HepG2 (cell line): ENCODE data around the gene TBC1D20. TPM values are rescaled to one million over a fixed set of nuclear protein-coding genes. Genes with fewer than 3 reads are reported as not detected.
A peak's percentile ranks its signal among the peaks of the same experiment; 100 is the strongest.

ENCODE experiments used
- ARHGAP35 ChIP-seq: sonication (generic); formaldehyde crosslinking; IDR thresholded peaks from 2 replicates; pipeline ENCODE4 v1.9.0; 2022; ENCODE audit warnings: mild to moderate bottlenecking, inconsistent platforms, moderate library complexity, missing genetic modification reagents, borderline replicate concordance
- ATF1 ChIP-seq: IDR thresholded peaks from 2 replicates; pipeline ENCODE4 v1.6.1; 2016; ENCODE audit warnings: mild to moderate bottlenecking, control low read depth
- CBX2 ChIP-seq, 2 experiments: fragments of 200-600 bp in 1 of 2; sonication (generic); formaldehyde crosslinking in 1 of 2; IDR thresholded peaks; 2 replicates each; pipeline versions ENCODE4 v1.7.0 to v1.8.1; 2018 to 2022; ENCODE audit warnings: low read depth in 2 of 2, low read length in 1 of 2, mild to moderate bottlenecking in 1 of 2, missing genetic modification reagents in 1 of 2
- FIP1L1 ChIP-seq: fragments of 200-400 bp; formaldehyde crosslinking; IDR thresholded peaks from 2 replicates; pipeline ENCODE4 v1.6.1; 2018; ENCODE audit warnings: low read depth, mild to moderate bottlenecking, low read length, moderate library complexity, borderline replicate concordance; ENCODE audit not compliant: insufficient read depth
- FOXC1 ChIP-seq: sonication (generic); formaldehyde crosslinking; IDR thresholded peaks from 2 replicates; pipeline ENCODE4 v1.8.0; 2022; ENCODE audit warnings: mild to moderate bottlenecking, missing genetic modification reagents, borderline replicate concordance
- IKZF4 ChIP-seq: sonication (generic); formaldehyde crosslinking; IDR thresholded peaks from 2 replicates; pipeline ENCODE4 v1.5.1; 2020; ENCODE audit warnings: borderline replicate concordance, mild to moderate bottlenecking, low read depth, missing genetic modification reagents; ENCODE audit errors: not compliant biosample characterization
- IRF9 ChIP-seq: sonication (generic); formaldehyde crosslinking; IDR thresholded peaks from 2 replicates; pipeline ENCODE4 v1.8.0; 2022; ENCODE audit warnings: missing genetic modification reagents, mild to moderate bottlenecking, borderline replicate concordance
- JARID2 ChIP-seq: sonication (generic); formaldehyde crosslinking; IDR thresholded peaks from 2 replicates; pipeline ENCODE4 v1.8.1; 2023; ENCODE audit warnings: missing genetic modification reagents, inconsistent platforms; ENCODE audit not compliant: insufficient replicate concordance
- JDP2 ChIP-seq: sonication (generic); formaldehyde crosslinking; IDR thresholded peaks from 2 replicates; pipeline ENCODE4 v1.8.1; 2022; ENCODE audit warnings: missing genetic modification reagents, borderline replicate concordance
- KMT2A ChIP-seq: sonication (generic); formaldehyde crosslinking; IDR thresholded peaks from 2 replicates; pipeline ENCODE4 v1.4.0; 2020; ENCODE audit warnings: missing genetic modification reagents
- MATR3 ChIP-seq: sonication (generic); formaldehyde crosslinking; IDR thresholded peaks from 2 replicates; pipeline ENCODE4 v1.4.0; 2020; ENCODE audit warnings: missing genetic modification reagents
- MEIS2 ChIP-seq: sonication (generic); formaldehyde crosslinking; IDR thresholded peaks from 2 replicates; pipeline ENCODE4 v1.9.0; 2021; ENCODE audit warnings: mild to moderate bottlenecking, missing genetic modification reagents
- PHF20 ChIP-seq: sonication (generic); formaldehyde crosslinking; IDR thresholded peaks from 2 replicates; pipeline ENCODE4 v1.5.0; 2020; ENCODE audit warnings: mild to moderate bottlenecking, missing genetic modification reagents
- RAD51 ChIP-seq: fragments of 450-650 bp; IDR thresholded peaks from 2 replicates; pipeline ENCODE4 v1.6.1; 2016; ENCODE audit warnings: borderline replicate concordance
- SIN3A ChIP-seq: IDR thresholded peaks from 2 replicates; pipeline ENCODE4 v1.6.1; 2011; ENCODE audit warnings: low read depth, mild to moderate bottlenecking, control low read depth, low read length, borderline replicate concordance
- SOX6 ChIP-seq, 2 experiments: fragments of 450-650 bp in 1 of 2; sonication (generic) in 1 of 2; formaldehyde crosslinking in 1 of 2; IDR thresholded peaks; 2 replicates each; pipeline versions ENCODE4 v1.4.0 to v1.6.1; 2017 to 2020; ENCODE audit warnings: antibody characterized with exemption in 1 of 2, mild to moderate bottlenecking in 1 of 2, missing genetic modification reagents in 1 of 2
- SRY ChIP-seq: sonication (generic); formaldehyde crosslinking; IDR thresholded peaks from 2 replicates; pipeline ENCODE4 v1.8.0; 2022; ENCODE audit warnings: mild to moderate bottlenecking, missing genetic modification reagents
- TAF15 ChIP-seq: fragments of 200-400 bp; formaldehyde crosslinking; IDR thresholded peaks from one replicate; pipeline ENCODE4 v1.6.1; 2018; ENCODE audit warnings: mild to moderate bottlenecking, low read depth, low read length; ENCODE audit not compliant: poor library complexity, severe bottlenecking
- ZIK1 ChIP-seq: sonication (generic); formaldehyde crosslinking; IDR thresholded peaks from 2 replicates; pipeline ENCODE4 v1.5.0; 2020; ENCODE audit warnings: mild to moderate bottlenecking, low read depth, missing genetic modification reagents, borderline replicate concordance
- ZNF17 ChIP-seq: sonication (generic); formaldehyde crosslinking; IDR thresholded peaks from 2 replicates; pipeline ENCODE4 v1.5.0; 2020; ENCODE audit warnings: mild to moderate bottlenecking, missing genetic modification reagents
- ZNF546 ChIP-seq: sonication (generic); formaldehyde crosslinking; conservative IDR thresholded peaks from 2 replicates; pipeline ENCODE4 v1.8.1; 2023; ENCODE audit warnings: mild to moderate bottlenecking, missing genetic modification reagents
- ZNF7 ChIP-seq: IDR thresholded peaks from 2 replicates; pipeline ENCODE4 v1.6.1; 2016; ENCODE audit warnings: missing biosample characterization, missing genetic modification reagents
- ZNF850 ChIP-seq: sonication (generic); formaldehyde crosslinking; conservative IDR thresholded peaks from 2 replicates; pipeline ENCODE4 v1.9.0; 2021; ENCODE audit warnings: mild to moderate bottlenecking, missing genetic modification reagents
- ZNF891 ChIP-seq: sonication (generic); formaldehyde crosslinking; IDR thresholded peaks from 2 replicates; pipeline ENCODE4 v1.5.0; 2020; ENCODE audit warnings: mild to moderate bottlenecking, missing genetic modification reagents
- polyA plus RNA-seq, 8 experiments: library from polyadenylated mRNA; depleted of rRNA in 3 of 8; stranded (reverse) in 7 of 8; unstranded in 1 of 8; fragments of >200 nt; fragmentation: Illumina TruSeq in 4 of 8; extraction: Trizol in 4 of 8; gene quantifications; 2 replicates each; pipeline versions ENCODE4 v1.2.1 to v1.2.3, GENCODE V29; 2011 to 2016; ENCODE audit warnings: low read depth in 4 of 8, missing spikeins in 1 of 8, mixed read lengths in 1 of 8; ENCODE audit not compliant: insufficient read depth in 1 of 8
- total RNA-seq, 5 experiments: library from RNA; depleted of rRNA; stranded (reverse); fragments of >200 nt; fragmentation: Illumina TruSeq; extraction: Trizol; gene quantifications; 2 replicates each; pipeline ENCODE4 v1.2.3, GENCODE V29; 2016; ENCODE audit warnings: low read depth in 1 of 5
- TF ChIP-seq, protein P1 (sequence below): IDR thresholded peaks from 2 replicates; pipeline ENCODE4 v1.6.1; 2016; ENCODE audit warnings: missing genetic modification reagents, missing compliant biosample characterization

The TBC1D20 gene
- total and polyA plus RNA-seq, 2 of the 13 experiments (the other 11 are each of a cell fraction or from before 2014, with no cell fraction given): 36.6 to 47.1 TPM

- TF ChIP-seq FIP1L1: peak; percentile 75
- TF ChIP-seq IRF9 (CRISPR knock-in tag): peak; percentile 24; the same call in 1 of the 2 replicates
- TF ChIP-seq ZNF7: no peak
- no peak for TF ChIP-seq RAD51
- peak; percentile 83 for TF ChIP-seq IKZF4 (CRISPR knock-in tag)
- no peak; the same call in 1 of the 2 replicates for TF ChIP-seq PHF20 (CRISPR knock-in tag)
- no peak; the same call in 1 of the 2 replicates for TF ChIP-seq MATR3
- peak; percentile 80; the same call in 1 of the 2 replicates for TF ChIP-seq ARHGAP35
- TF ChIP-seq ZIK1: no peak; the same call in 1 of the 2 replicates
- no peak for TF ChIP-seq ZNF850 (CRISPR knock-in tag)
- TF ChIP-seq JARID2 (CRISPR knock-in tag): no peak
- TF ChIP-seq ZNF17: no peak
- peak; percentile 92 for TF ChIP-seq SIN3A
- TF ChIP-seq, protein P1, sequence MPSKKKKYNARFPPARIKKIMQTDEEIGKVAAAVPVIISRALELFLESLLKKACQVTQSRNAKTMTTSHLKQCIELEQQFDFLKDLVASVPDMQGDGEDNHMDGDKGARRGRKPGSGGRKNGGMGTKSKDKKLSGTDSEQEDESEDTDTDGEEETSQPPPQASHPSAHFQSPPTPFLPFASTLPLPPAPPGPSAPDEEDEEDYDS (CRISPR knock-in tag): peak; percentile 69; the same call in 1 of the 2 replicates
- peak; percentile 62 for TF ChIP-seq MEIS2
- peak; percentile 71 for TF ChIP-seq TAF15
- TF ChIP-seq SRY: peak; percentile 75; the same call in 1 of the 2 replicates
- TF ChIP-seq ZNF891 (CRISPR knock-in tag): peak; percentile 90
- TF ChIP-seq ATF1 (CRISPR knock-in tag): no peak
- no peak for TF ChIP-seq SOX6 (IDR thresholded peaks at IDR 0.05)
- TF ChIP-seq SOX6 (CRISPR knock-in tag; IDR thresholded peaks at IDR 0.05): peak; percentile 78
- TF ChIP-seq FOXC1 (CRISPR knock-in tag): no peak
- no peak for TF ChIP-seq JDP2
- TF ChIP-seq KMT2A (CRISPR knock-in tag): peak; percentile 16; the same call in 1 of the 2 replicates
- no peak for TF ChIP-seq CBX2 (IDR thresholded peaks at IDR 0.05; ENCODE audit: low read depth, low read length)
- TF ChIP-seq CBX2 (CRISPR knock-in tag; IDR thresholded peaks at IDR 0.05; ENCODE audit: low read depth): no peak
- 0 out of 2 replicates have a peak, but pooled peaks have one; percentile 24 for TF ChIP-seq ZNF546 (CRISPR knock-in tag)
Observed at GRCh38 chr20:407133-407952, 55.0 kb downstream of the TBC1D20 start (continued).
